IMR-90 (cell line): Measurements from ENCODE around the gene CEP83. TPM values are rescaled to one million over a fixed set of nuclear protein-coding genes. Genes with fewer than 3 reads are reported as not detected.

Source experiments
- ATAC-seq: fragments of 200-7000 bp; cut with Tn5 transposase; 2 replicates; pipeline ENCODE4 v1.9.1; 2020; ENCODE audit warnings: low read depth, mild to moderate bottlenecking, moderate library complexity
- BruUV-seq: library from RNA; stranded (reverse); fragments of 400-500 nt; replicated peaks from 2 replicates; lab custom pipeline; 2021; lab: Mats Ljungman, UMichigan
- CTCF ChIA-PET: fragments of 300-600 bp; formaldehyde crosslinking; extraction: SDS; loops from one replicate; lab custom pipeline; 2021; ENCODE audit warnings: antibody characterized with exemption; lab: Yijun Ruan, JAX
- POLR2A ChIA-PET: fragments of 300-600 bp; sonication (Branson Sonifier 250); formaldehyde crosslinking; loops from one replicate; lab custom pipeline; 2022; ENCODE audit warnings: antibody characterized with exemption; ENCODE audit not compliant: unreplicated experiment; lab: Charles Lee
- DNase-seq: peaks from one replicate; pipeline ENCODE4 v3.0.0; 2013
- H2AFZ ChIP-seq: replicated peaks from 2 replicates; pipeline ENCODE3; 2013; ENCODE audit warnings: low read length, mild to moderate bottlenecking; ENCODE audit not compliant: poor library complexity
- H2AK5ac ChIP-seq: 2 replicates; pipeline ENCODE4 v1.6.1; 2013; ENCODE audit warnings: low read depth, low read length, inconsistent platforms
- H2AK9ac ChIP-seq: replicated peaks from 2 replicates; pipeline ENCODE3; 2013; ENCODE audit warnings: mild to moderate bottlenecking, low read depth, low read length, moderate library complexity; ENCODE audit not compliant: poor library complexity
- H2BK120ac ChIP-seq: 2 replicates; pipeline ENCODE4 v1.6.1; 2013; ENCODE audit warnings: low read depth, low read length, inconsistent platforms
- H2BK15ac ChIP-seq: 3 replicates; pipeline ENCODE4 v1.6.1; 2013; ENCODE audit warnings: low read depth, low read length, inconsistent platforms
- H2BK20ac ChIP-seq: 2 replicates; pipeline ENCODE4 v1.6.1; 2013; ENCODE audit warnings: low read depth, mild to moderate bottlenecking, inconsistent platforms, low read length, moderate library complexity
- H2BK5ac ChIP-seq: 2 replicates; pipeline ENCODE4 v1.6.1; 2013; ENCODE audit warnings: mild to moderate bottlenecking, low read depth, low read length, inconsistent platforms; ENCODE audit not compliant: poor library complexity, severe bottlenecking
- H3K14ac ChIP-seq: replicated peaks from 2 replicates; pipeline ENCODE4 v1.6.1; 2013; ENCODE audit warnings: low read depth, low read length, inconsistent platforms
- H3K18ac ChIP-seq: 2 replicates; pipeline ENCODE4 v1.6.1; 2013; ENCODE audit warnings: low read depth, low read length, control low read depth
- H3K23ac ChIP-seq: 2 replicates; pipeline ENCODE4 v1.6.1; 2013; ENCODE audit warnings: low read depth, low read length, inconsistent platforms
- H3K27ac ChIP-seq: 2 replicates; pipeline ENCODE4 v1.5.1; 2013; ENCODE audit warnings: mild to moderate bottlenecking, control low read depth, low read length; ENCODE audit not compliant: insufficient read depth
- H3K27me3 ChIP-seq: 2 replicates; pipeline ENCODE4 v1.6.1; 2013; ENCODE audit warnings: low read length; ENCODE audit not compliant: control insufficient read depth, insufficient read depth
- H3K36me3 ChIP-seq: 2 replicates; pipeline ENCODE4 v1.6.1; 2013; ENCODE audit warnings: low read length, mixed read lengths; ENCODE audit not compliant: control insufficient read depth, insufficient read depth
- H3K4ac ChIP-seq: 2 replicates; pipeline ENCODE4 v1.6.1; 2013; ENCODE audit warnings: low read depth, low read length, inconsistent platforms
- H3K4me1 ChIP-seq: 2 replicates; pipeline ENCODE4 v1.6.1; 2013; ENCODE audit warnings: low read length, mixed read lengths; ENCODE audit not compliant: control insufficient read depth, insufficient read depth
- H3K4me2 ChIP-seq: 2 replicates; pipeline ENCODE4 v1.6.1; 2013; ENCODE audit warnings: low read depth, mild to moderate bottlenecking, control low read depth, low read length, moderate library complexity
- H3K4me3 ChIP-seq: 2 replicates; pipeline ENCODE4 v1.5.1; 2013; ENCODE audit warnings: low read depth, mild to moderate bottlenecking, control low read depth, low read length, moderate library complexity; ENCODE audit not compliant: insufficient read depth
- H3K56ac ChIP-seq: 2 replicates; pipeline ENCODE4 v1.6.1; 2013; ENCODE audit warnings: low read length, inconsistent platforms; ENCODE audit not compliant: insufficient read depth; ENCODE audit errors: extremely low read depth
- H3K79me1 ChIP-seq, 2 experiments: 2 replicates each; pipeline ENCODE4 v1.6.1; 2013; ENCODE audit warnings: low read length in 2 of 2, inconsistent platforms in 1 of 2, low read depth in 1 of 2
- H3K9ac ChIP-seq: 2 replicates; pipeline ENCODE4 v1.6.1; 2013; ENCODE audit warnings: low read depth, low read length, control low read depth
- H3K9me1 ChIP-seq: 2 replicates; pipeline ENCODE4 v1.6.1; 2013; ENCODE audit warnings: low read length, inconsistent platforms; ENCODE audit not compliant: insufficient read depth
- H3K9me3 ChIP-seq: 2 replicates; pipeline ENCODE4 v1.6.1; 2013; ENCODE audit warnings: low read length; ENCODE audit not compliant: control insufficient read depth, insufficient read depth
- H4K20me1 ChIP-seq: 2 replicates; pipeline ENCODE4 v1.6.1; 2013; ENCODE audit warnings: low read length, inconsistent platforms; ENCODE audit not compliant: insufficient read depth
- H4K5ac ChIP-seq: 2 replicates; pipeline ENCODE4 v1.6.1; 2013; ENCODE audit warnings: mild to moderate bottlenecking, low read depth, low read length, control low read depth
- H4K8ac ChIP-seq, 2 experiments: 2 replicates each; pipeline ENCODE4 v1.6.1; 2013; ENCODE audit warnings: low read depth in 2 of 2, low read length in 2 of 2, control low read depth in 1 of 2, inconsistent platforms in 1 of 2
- H4K91ac ChIP-seq: 2 replicates; pipeline ENCODE4 v1.6.1; 2013; ENCODE audit warnings: low read depth, low read length, inconsistent platforms; ENCODE audit not compliant: insufficient read depth
- BHLHE40 ChIP-seq: fragments of 150-350 bp; IDR thresholded peaks from 2 replicates; pipeline ENCODE4 v1.6.1; 2016; ENCODE audit warnings: mild to moderate bottlenecking, low read depth, low read length
- CEBPB ChIP-seq: IDR thresholded peaks from 2 replicates; pipeline ENCODE4 v1.6.1; 2012; ENCODE audit warnings: low read depth, low read length, improper control_type of control experiment
- CHD1 ChIP-seq: IDR thresholded peaks from 2 replicates; pipeline ENCODE4 v1.6.1; 2012; ENCODE audit warnings: low read depth, low read length, improper control_type of control experiment
- FOS ChIP-seq: fragments of 150-350 bp; IDR thresholded peaks from 2 replicates; pipeline ENCODE4 v1.6.1; 2016; ENCODE audit warnings: low read depth, low read length
- MAFK ChIP-seq: IDR thresholded peaks from 2 replicates; pipeline ENCODE4 v1.6.1; 2012; ENCODE audit warnings: low read depth, low read length, improper control_type of control experiment
- MAZ ChIP-seq: IDR thresholded peaks from 2 replicates; pipeline ENCODE4 v1.6.1; 2012; ENCODE audit warnings: low read depth, mild to moderate bottlenecking, low read length, improper control_type of control experiment, moderate library complexity, borderline replicate concordance
- MXI1 ChIP-seq: IDR thresholded peaks from 2 replicates; pipeline ENCODE4 v1.6.1; 2012; ENCODE audit warnings: low read depth, mild to moderate bottlenecking, low read length, moderate library complexity, borderline replicate concordance
- NFE2L2 ChIP-seq: fragments of 150-350 bp; IDR thresholded peaks from 2 replicates; pipeline ENCODE4 v1.6.1; 2016; ENCODE audit warnings: low read depth, mild to moderate bottlenecking, low read length
- POLR2A ChIP-seq: IDR thresholded peaks from 2 replicates; pipeline ENCODE4 v1.6.1; 2012; ENCODE audit warnings: mild to moderate bottlenecking, low read depth, low read length
- RAD21 ChIP-seq: IDR thresholded peaks from 2 replicates; pipeline ENCODE4 v1.6.1; 2012; ENCODE audit warnings: low read length, improper control_type of control experiment
- RCOR1 ChIP-seq: IDR thresholded peaks from 2 replicates; pipeline ENCODE4 v1.6.1; 2012; ENCODE audit warnings: mild to moderate bottlenecking, low read length, improper control_type of control experiment; ENCODE audit not compliant: insufficient replicate concordance
- WGBS, 2 experiments: methylation state at CpG; one replicate each; pipeline versions ENCODE4 v1.1.5 to v1.1.7; 2013; ENCODE audit warnings: missing lambda C conversion rate in 2 of 2; ENCODE audit not compliant: insufficient read length in 1 of 2; ENCODE audit errors: extremely low coverage in 2 of 2; 5-methylcytosine and 5-hydroxymethylcytosine counted together
- dilution Hi-C: fragments of 300-500 bp; cut with HindIII; formaldehyde crosslinking; loops from one replicate; pipeline ENCODE4 v1.14.3; 2018; ENCODE audit warnings: low sequenced_read_pairs; ENCODE audit not compliant: unreplicated experiment
- in situ Hi-C: fragments of 300-500 bp; cut with MboI; formaldehyde crosslinking; loops from 3 replicates; pipeline ENCODE4 v1.14.3; 2019; ENCODE audit warnings: low sequenced_read_pairs, inconsistent platforms, mixed read lengths
- intact Hi-C: fragments of 100-400 bp; cut with micrococcal nuclease; formaldehyde crosslinking; loops from 2 replicates; pipeline ENCODE4 v1.10.0; 2022
- polyA plus RNA-seq, 3 experiments: library from polyadenylated mRNA; depleted of rRNA; stranded (reverse); fragments of >200 nt; gene quantifications; 2 replicates each; pipeline ENCODE4 v1.2.3, GENCODE V29; 2012; ENCODE audit warnings: low replicate concordance in 1 of 3
- total RNA-seq: library from RNA; depleted of rRNA; stranded (reverse); fragments of >200 nt; gene quantifications from 2 replicates; pipeline ENCODE4 v1.2.3, GENCODE V29; 2012
- TF ChIP-seq, protein P1 (sequence below): fragments of 150-350 bp; IDR thresholded peaks from 2 replicates; pipeline ENCODE4 v1.6.1; 2016; ENCODE audit warnings: low read depth, mild to moderate bottlenecking, low read length, moderate library complexity, borderline replicate concordance
- TF ChIP-seq, protein P2 (sequence below): conservative IDR thresholded peaks from 2 replicates; pipeline ENCODE4 v1.5.1; 2012; ENCODE audit warnings: mild to moderate bottlenecking, low read depth, low read length, improper control_type of control experiment

Gene CEP83
- total and polyA plus RNA-seq, 2 of the 4 experiments (the other 2 are of a cell fraction): 3.9 to 8.9 TPM

GRCh38 chr12:94267921-94268471 lies 191.7 kb downstream of the CEP83 start (continued):
- no peak for TF ChIP-seq BHLHE40
- TF ChIP-seq, protein P1, sequence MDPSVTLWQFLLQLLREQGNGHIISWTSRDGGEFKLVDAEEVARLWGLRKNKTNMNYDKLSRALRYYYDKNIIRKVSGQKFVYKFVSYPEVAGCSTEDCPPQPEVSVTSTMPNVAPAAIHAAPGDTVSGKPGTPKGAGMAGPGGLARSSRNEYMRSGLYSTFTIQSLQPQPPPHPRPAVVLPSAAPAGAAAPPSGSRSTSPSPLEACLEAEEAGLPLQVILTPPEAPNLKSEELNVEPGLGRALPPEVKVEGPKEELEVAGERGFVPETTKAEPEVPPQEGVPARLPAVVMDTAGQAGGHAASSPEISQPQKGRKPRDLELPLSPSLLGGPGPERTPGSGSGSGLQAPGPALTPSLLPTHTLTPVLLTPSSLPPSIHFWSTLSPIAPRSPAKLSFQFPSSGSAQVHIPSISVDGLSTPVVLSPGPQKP: no peak

DNA sequence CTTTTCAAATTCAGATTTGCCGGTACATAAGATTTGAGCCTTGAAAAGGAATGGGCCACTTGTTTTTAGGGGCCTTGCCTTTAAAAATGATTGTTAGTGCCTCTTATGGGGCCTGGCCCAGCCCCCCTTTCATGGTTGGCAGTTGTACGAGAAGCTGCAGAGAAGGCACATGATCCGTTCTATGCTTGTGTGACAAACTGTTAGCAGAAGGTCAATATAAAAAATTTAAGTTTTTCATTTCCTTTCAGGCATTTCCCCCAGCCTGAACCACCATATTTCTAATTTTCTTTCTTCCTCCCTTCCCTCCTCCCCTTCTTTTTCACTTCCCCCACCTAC lies 192.2 kb downstream of the CEP83 start:
- in situ Hi-C loops: no loop called here
- Histone ChIP-seq H3K27ac (peak overlapping the region; percentile 76; the same call in 1 of the 2 replicates), H3K56ac (no peak overlapping the region), H3K4me2 (no peak overlapping the region), H3K14ac (no peak overlapping the region), H3K9ac (no peak overlapping the region), H3K79me1 (no peaks in the 10 kb centered on the region), H4K8ac (peak overlapping the region in 1 of 2 experiments; percentile 27; a peak in 1 of 4 replicates), H2BK120ac (0 out of 2 replicates have a peak overlapping the region, but pooled peaks have one; percentile 19), H3K9me3 (no peaks in the 10 kb centered on the region), H3K18ac (peak overlapping the region; percentile 68; the same call in 1 of the 2 replicates), H2BK15ac (no peak overlapping the region), H3K36me3 (no peaks in the 10 kb centered on the region), H2BK20ac (peak overlapping the region; percentile 23; the same call in 1 of the 2 replicates), H3K23ac (no peak overlapping the region), H3K27me3 (no peaks in the 10 kb centered on the region), H4K5ac (no peak overlapping the region; the same call in 1 of the 2 replicates), H2AK5ac (no peak overlapping the region), H4K91ac (no peak overlapping the region), H2BK5ac (no peak overlapping the region), H2AFZ (no peak overlapping the region), H2AK9ac (no peak overlapping the region), H3K4me1 (peaks cover 8% of the 10 kb centered on the region; the same call in 1 of the 2 replicates), H4K20me1 (no peaks in the 10 kb centered on the region), H3K4me3 (no peak overlapping the region), H3K4ac (no peak overlapping the region), H3K9me1 (peaks cover 5% of the 10 kb centered on the region)
- ATAC-seq (peak; percentile 12; the same call in 1 of the 2 replicates), DNase-seq (no peak)
- ChIA-PET POLR2A (no interaction called here), CTCF (no interaction called here)
- dilution Hi-C loops: no loop called here
- WGBS, 2 experiments: 40% methylated on average over 1 of the region's 3 CpGs; no CpG with 5 or more reads in 1 of the 2 experiments
- no TSS peak for BruUV-seq
- intact Hi-C loops: loop anchor here (5.0 kb wide), 2 partner anchors 95 to 160 kb away; no protein-coding TSS in a partner anchor
- no peak for TF ChIP-seq MAFK
- no peak for TF ChIP-seq MXI1
- TF ChIP-seq FOS: no peak
- no peak for TF ChIP-seq MAZ
- TF ChIP-seq, protein P2, sequence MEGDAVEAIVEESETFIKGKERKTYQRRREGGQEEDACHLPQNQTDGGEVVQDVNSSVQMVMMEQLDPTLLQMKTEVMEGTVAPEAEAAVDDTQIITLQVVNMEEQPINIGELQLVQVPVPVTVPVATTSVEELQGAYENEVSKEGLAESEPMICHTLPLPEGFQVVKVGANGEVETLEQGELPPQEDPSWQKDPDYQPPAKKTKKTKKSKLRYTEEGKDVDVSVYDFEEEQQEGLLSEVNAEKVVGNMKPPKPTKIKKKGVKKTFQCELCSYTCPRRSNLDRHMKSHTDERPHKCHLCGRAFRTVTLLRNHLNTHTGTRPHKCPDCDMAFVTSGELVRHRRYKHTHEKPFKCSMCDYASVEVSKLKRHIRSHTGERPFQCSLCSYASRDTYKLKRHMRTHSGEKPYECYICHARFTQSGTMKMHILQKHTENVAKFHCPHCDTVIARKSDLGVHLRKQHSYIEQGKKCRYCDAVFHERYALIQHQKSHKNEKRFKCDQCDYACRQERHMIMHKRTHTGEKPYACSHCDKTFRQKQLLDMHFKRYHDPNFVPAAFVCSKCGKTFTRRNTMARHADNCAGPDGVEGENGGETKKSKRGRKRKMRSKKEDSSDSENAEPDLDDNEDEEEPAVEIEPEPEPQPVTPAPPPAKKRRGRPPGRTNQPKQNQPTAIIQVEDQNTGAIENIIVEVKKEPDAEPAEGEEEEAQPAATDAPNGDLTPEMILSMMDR: no peak
- no peak for TF ChIP-seq RCOR1
- TF ChIP-seq POLR2A: no peak
- no peak for TF ChIP-seq CHD1
- no peak for TF ChIP-seq BHLHE40
- TF ChIP-seq CEBPB: no peak
- no peak for TF ChIP-seq RAD21
- TF ChIP-seq NFE2L2: no peak
- TF ChIP-seq, protein P1: no peak
